ENCODE measurements around the gene LRRC32. TPM values are rescaled to one million over a fixed set of nuclear protein-coding genes. Genes with fewer than 3 reads are reported as not detected.

LRRC32 gene
- total and polyA plus RNA-seq, 2 of the 4 experiments (the other 2 are of a cell fraction) = 5.2 to 13.7 TPM

DNA sequence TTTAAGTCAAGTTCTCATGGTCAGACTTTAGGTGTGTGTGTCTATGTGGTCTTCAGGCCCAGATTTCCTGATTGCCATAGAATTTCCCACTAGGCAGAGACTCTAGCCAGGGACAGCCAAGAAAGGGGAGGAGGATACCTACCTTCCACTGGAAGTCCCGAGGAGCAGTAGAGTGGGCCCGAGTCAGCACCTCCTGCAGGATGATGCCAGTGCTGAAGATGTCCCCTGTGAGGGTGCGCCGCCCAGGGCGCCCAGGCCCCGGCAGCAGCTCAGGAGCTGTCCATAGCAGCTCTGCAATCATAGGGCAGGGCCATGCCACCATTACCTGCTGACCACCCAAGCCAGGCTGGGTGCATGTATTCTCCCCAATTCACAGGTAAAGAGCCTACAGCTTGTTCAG is 41.6 kb upstream of the LRRC32 start:
- Histone ChIP-seq H3K9ac (ENCODE audit: low read depth, low read length) (no peak overlapping the region), H3K4me3 (ENCODE audit: insufficient read depth, low read depth, low read length) (no peak overlapping the region), H4K20me1 (ENCODE audit: insufficient read depth, low read length) (no peaks in the 10 kb centered on the region), H2AK9ac (replicated peaks; ENCODE audit: low read depth, low read length, poor library complexity) (no peak overlapping the region), H4K5ac (ENCODE audit: low read depth, low read length) (no peak overlapping the region), H3K9me1 (ENCODE audit: insufficient read depth, low read length) (no peaks in the 10 kb centered on the region; the same call in 1 of the 2 replicates), H3K27ac (ENCODE audit: insufficient read depth, low read length) (no peak overlapping the region), H3K23ac (ENCODE audit: low read depth, low read length) (no peak overlapping the region), H3K14ac (replicated peaks; ENCODE audit: low read depth, low read length) (no peak overlapping the region), H3K9me3 (ENCODE audit: control insufficient read depth, insufficient read depth, low read length) (no peaks in the 10 kb centered on the region; the same call in 1 of the 2 replicates), H3K18ac (ENCODE audit: low read depth, low read length) (no peak overlapping the region), H3K56ac (ENCODE audit: extremely low read depth, insufficient read depth, low read length) (no peak overlapping the region), H2BK15ac (ENCODE audit: low read depth, low read length) (no peak overlapping the region), H3K36me3 (ENCODE audit: control insufficient read depth, insufficient read depth, low read length) (no peaks in the 10 kb centered on the region), H2AFZ (replicated peaks; ENCODE audit: low read length, poor library complexity) (no peak overlapping the region), H2BK5ac (ENCODE audit: low read depth, low read length, poor library complexity, severe bottlenecking) (no peak overlapping the region), H4K91ac (ENCODE audit: insufficient read depth, low read depth, low read length) (no peak overlapping the region), H2BK20ac (ENCODE audit: low read depth, low read length) (no peak overlapping the region), H3K27me3 (ENCODE audit: control insufficient read depth, insufficient read depth, low read length) (peaks cover 32% of the 10 kb centered on the region), H3K4me1 (ENCODE audit: control insufficient read depth, insufficient read depth, low read length) (no peaks in the 10 kb centered on the region), H4K8ac (ENCODE audit: low read depth in 2 of 2, low read length in 2 of 2) (no peak overlapping the region), H3K79me1 (ENCODE audit: low read depth in 1 of 2, low read length in 2 of 2) (no peaks in the 10 kb centered on the region), H3K4ac (ENCODE audit: low read depth, low read length) (no peak overlapping the region), H2BK120ac (ENCODE audit: low read depth, low read length) (no peak overlapping the region), H3K4me2 (ENCODE audit: low read depth, low read length) (no peak overlapping the region), H2AK5ac (ENCODE audit: low read depth, low read length) (no peak overlapping the region)
- intact Hi-C loops (cut with micrococcal nuclease) = no loop called here
- dilution Hi-C loops (cut with HindIII; ENCODE audit: low sequenced_read_pairs, unreplicated experiment) = no loop called here
- in situ Hi-C loops (cut with MboI; ENCODE audit: low sequenced_read_pairs) = no loop called here
- ChIA-PET CTCF (interaction anchor here (0.6 kb wide), 1 partner anchor 110 kb away, joined by 3 read pairs; no protein-coding TSS in a partner anchor), POLR2A (ENCODE audit: unreplicated experiment) (no interaction called here)
- no peak for DNase-seq
- 0 out of 2 replicates have a peak, but pooled peaks have one; percentile 27 for ATAC-seq (ENCODE audit: low read depth)
- WGBS, 2 experiments (ENCODE audit: extremely low coverage in 2 of 2, insufficient read length in 1 of 2) = 93% methylated on average over 4 of the region's 6 CpGs; no CpG with 5 or more reads in 1 of the 2 experiments
- TF ChIP-seq NFE2L2 (IDR thresholded peaks at IDR 0.05; ENCODE audit: low read depth, low read length) = no peak
- TF ChIP-seq RCOR1 (IDR thresholded peaks at IDR 0.05; ENCODE audit: insufficient replicate concordance, low read length) = no peak
- BruUV-seq (replicated peaks) = no TSS peak

Data from IMR-90 (cell line).